NCI-H1048 (cell line): Measurements from ENCODE around the gene SCD.

ENCODE experiments used
- DNase-seq: peaks from one replicate; lab custom pipeline; 2025; lab: John Stamatoyannopoulos, UW

Gene SCD

GRCh38 chr10:100401631-100402328 lies 54.7 kb downstream of the SCD start:
- DNase-seq, result no peak

GRCh38 chr10:100403734-100404133 lies 56.7 kb downstream of the SCD start:
- no peak for DNase-seq

GRCh38 chr10:100413173-100413572 lies 66.1 kb downstream of the SCD start:
- DNase-seq, result no peak
